ENCODE measurements around the gene CRIM1. TPM values are rescaled to one million over a fixed set of nuclear protein-coding genes. Genes with fewer than 3 reads are reported as not detected.

CRIM1 gene
- total RNA-seq, 1 experiment from 2014 or later = 27.6 TPM

GRCh38 chr2:36451512-36451911 is 95.9 kb downstream of the CRIM1 start:
- no peak overlapping the region for H2AK5ac ChIP-seq (ENCODE audit: insufficient read length, low read length)
- no CpG with 5 or more reads among the region's 5 CpGs for WGBS (ENCODE audit: extremely low coverage, insufficient read length, low lambda C conversion rate)

More at GRCh38 chr2:36451512-36451911, 95.9 kb downstream of the CRIM1 start:
- no peak for TF ChIP-seq CTCF (conservative IDR thresholded peaks at IDR 0.05)
- Histone ChIP-seq H3K79me1 (ENCODE audit: insufficient read depth, low read depth, low read length, poor library complexity, severe bottlenecking) (no peaks in the 10 kb centered on the region), H3K23me2 (ENCODE audit: insufficient read length, low read depth, low read length, poor library complexity, severe bottlenecking) (no peaks in the 10 kb centered on the region), H3K18ac (ENCODE audit: insufficient read length, low read depth, low read length) (no peak overlapping the region), H4K91ac (ENCODE audit: insufficient read length, low read depth, low read length) (no peak overlapping the region), H3K9me3 (ENCODE audit: control insufficient read depth, low read depth, low read length) (no peaks in the 10 kb centered on the region), H3K23ac (ENCODE audit: insufficient read length, low read depth, low read length) (no peak overlapping the region), H3K79me2 (ENCODE audit: insufficient read depth, low read length) (no peaks in the 10 kb centered on the region), H4K8ac (replicated peaks; ENCODE audit: insufficient read length, low read depth, low read length) (no peak overlapping the region), H4K20me1 (ENCODE audit: control insufficient read depth, insufficient read depth, insufficient read length) (no peaks in the 10 kb centered on the region), H3K4me1 (ENCODE audit: insufficient read depth, low read length) (peaks cover 6% of the 10 kb centered on the region), H2AFZ (ENCODE audit: low read length) (no peak overlapping the region), H3K27me3 (ENCODE audit: insufficient read depth, low read length) (no peaks in the 10 kb centered on the region), H4K5ac (ENCODE audit: insufficient read length, low read depth, low read length) (no peak overlapping the region), H2BK5ac (ENCODE audit: insufficient read length, low read length) (no peak overlapping the region), H3K27ac (ENCODE audit: insufficient read length, low read depth, low read length) (no peak overlapping the region), H3K56ac (ENCODE audit: insufficient read length, low read depth, low read length) (no peak overlapping the region), H2BK15ac (ENCODE audit: low read depth, low read length) (no peak overlapping the region), H3T11ph (ENCODE audit: low read length) (no peak overlapping the region), H2BK120ac (ENCODE audit: low read depth, low read length, poor library complexity, severe bottlenecking) (no peak overlapping the region), H3K14ac (ENCODE audit: insufficient read depth, low read length) (no peak overlapping the region), H3K4ac (ENCODE audit: low read depth, low read length) (no peak overlapping the region), H2BK20ac (ENCODE audit: low read depth, low read length, poor library complexity, severe bottlenecking) (no peak overlapping the region), H3K9ac (ENCODE audit: extremely low read depth, insufficient read length, low read length) (no peak overlapping the region), H3K4me2 (ENCODE audit: insufficient read depth, insufficient read length, low read length) (no peak overlapping the region), H2BK12ac (ENCODE audit: insufficient read length, low read depth, low read length) (no peak overlapping the region)
- Mint-ChIP-seq H3K27me3 (ENCODE audit: low read depth) (no peaks in the 10 kb centered on the region), H3K27ac (peak overlapping the region; percentile 9 to 22 (median 22); a peak in 2 of 7 replicates), H3K4me1 (peaks cover 3 to 13% of the 10 kb centered on the region in 2 experiments), H3K36me3 (ENCODE audit: insufficient read depth in 1 of 3, low read depth in 3 of 3) (peaks cover 7 to 23% (median 11%) of the 10 kb centered on the region in 3 experiments; a peak in 6 of 7 replicates), H3K4me3 (no peak overlapping the region), H3K9me3 (no peaks in the 10 kb centered on the region)
- no peak for DNase-seq
